MM.1S (cell line): ENCODE results near the gene HPCAL1.

Experiments used
- DNase-seq: peaks from one replicate; pipeline ENCODE4 v3.0.0-alpha.2; 2015
- H2AFZ ChIP-seq: fragments of 300-600 bp; sonication (generic); 2 replicates; pipeline ENCODE4 v1.6.0; 2016; ENCODE audit warnings: antibody characterized with exemption, low read length
- H3F3A ChIP-seq: fragments of 300-600 bp; sonication (generic); 2 replicates; pipeline ENCODE4 v1.6.1; 2016; ENCODE audit warnings: mild to moderate bottlenecking, antibody characterized with exemption, low read length, moderate library complexity, mixed read lengths; ENCODE audit not compliant: insufficient read depth
- H3K27ac ChIP-seq: fragments of 300-600 bp; sonication (generic); 2 replicates; pipeline ENCODE4 v1.5.1; 2016; ENCODE audit warnings: mild to moderate bottlenecking, low read length
- H3K27me3 ChIP-seq: fragments of 300-600 bp; sonication (generic); replicated peaks from 2 replicates; pipeline ENCODE4 v1.6.0; 2016; ENCODE audit warnings: low read length; ENCODE audit not compliant: insufficient read depth
- H3K36me3 ChIP-seq: fragments of 300-600 bp; sonication (generic); replicated peaks from 2 replicates; pipeline ENCODE4 v1.6.1; 2016; ENCODE audit warnings: mild to moderate bottlenecking, low read length, mixed read lengths; ENCODE audit not compliant: insufficient read depth
- H3K4me1 ChIP-seq: fragments of 300-600 bp; sonication (generic); 2 replicates; pipeline ENCODE4 v1.6.1; 2016; ENCODE audit warnings: low read length, mixed read lengths
- H3K4me2 ChIP-seq: fragments of 300-600 bp; sonication (generic); 2 replicates; pipeline ENCODE4 v1.6.0; 2016; ENCODE audit warnings: low read depth, low read length
- H3K4me3 ChIP-seq: fragments of 300-600 bp; sonication (generic); 2 replicates; pipeline ENCODE4 v1.5.1; 2016; ENCODE audit warnings: low read length, mixed read lengths
- H3K79me2 ChIP-seq: fragments of 300-600 bp; sonication (generic); 2 replicates; pipeline ENCODE4 v1.6.1; 2016; ENCODE audit warnings: mixed run types, low read length, mixed read lengths
- H3K9ac ChIP-seq: fragments of 300-600 bp; sonication (generic); 2 replicates; pipeline ENCODE4 v1.6.1; 2016; ENCODE audit warnings: low read length, mixed read lengths
- H3K9me2 ChIP-seq: fragments of 300-600 bp; sonication (generic); replicated peaks from 2 replicates; pipeline ENCODE4 v1.6.1; 2016; ENCODE audit warnings: mild to moderate bottlenecking, low read length, mixed read lengths; ENCODE audit not compliant: insufficient read depth
- H3K9me3 ChIP-seq: fragments of 300-600 bp; sonication (generic); replicated peaks from 2 replicates; pipeline ENCODE4 v1.6.1; 2016; ENCODE audit warnings: mild to moderate bottlenecking, low read length, mixed read lengths; ENCODE audit not compliant: insufficient read depth
- H4K20me1 ChIP-seq: fragments of 300-600 bp; sonication (generic); 2 replicates; pipeline ENCODE4 v1.6.1; 2016; ENCODE audit warnings: mild to moderate bottlenecking, low read length, moderate library complexity, mixed read lengths; ENCODE audit not compliant: insufficient read depth
- EZH2 ChIP-seq: fragments of 300-600 bp; sonication (generic); optimal IDR thresholded peaks from 2 replicates; pipeline ENCODE3; 2017; ENCODE audit warnings: low read depth, mild to moderate bottlenecking, antibody characterized with exemption, low read length, mixed read lengths
- EZH2phosphoT487 ChIP-seq: fragments of 300-600 bp; sonication (generic); IDR thresholded peaks from 2 replicates; pipeline ENCODE4 v1.6.1; 2018; ENCODE audit warnings: antibody characterized with exemption, low read length
- TF ChIP-seq, protein P1 (sequence below): fragments of 300-600 bp; sonication (generic); IDR thresholded peaks from 2 replicates; pipeline ENCODE4 v1.5.1; 2016; ENCODE audit warnings: antibody characterized with exemption, low read length, mixed read lengths

Gene HPCAL1

GRCh38 chr2:10399358-10399757 is 96.7 kb downstream of the HPCAL1 start:
- H3K4me2 ChIP-seq, result no peak overlapping the region

DNA sequence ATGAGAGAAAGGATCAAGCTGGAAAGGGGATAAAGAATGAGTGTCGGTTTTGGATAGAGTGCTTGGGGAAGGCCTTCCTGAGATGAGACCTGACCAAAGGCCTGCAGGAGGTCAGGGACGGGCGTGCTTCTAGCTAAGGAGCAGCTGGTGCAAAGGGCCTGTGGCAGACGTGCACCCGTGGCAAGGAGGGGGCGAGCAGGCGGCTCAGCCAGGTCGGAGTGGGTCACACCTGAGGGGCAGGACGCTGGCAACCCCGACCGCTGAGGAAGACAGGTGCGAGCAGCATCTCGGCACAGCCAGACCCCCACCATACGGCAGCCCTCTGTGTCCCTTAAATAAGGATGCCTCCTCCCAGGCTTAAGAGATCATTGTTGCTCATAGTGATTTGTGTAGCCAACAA is 97.3 kb downstream of the HPCAL1 start:
- no peaks in the 10 kb centered on the region for H3K27me3 ChIP-seq
- no peaks in the 10 kb centered on the region for H3K9me2 ChIP-seq
- no peaks in the 10 kb centered on the region for H3K36me3 ChIP-seq
- H3K27ac ChIP-seq, result no peak overlapping the region
- H3K79me2 ChIP-seq, result peaks cover 64% of the 10 kb centered on the region
- no peaks in the 10 kb centered on the region for H3K9me3 ChIP-seq
- DNase-seq, result no peak
- no peaks in the 10 kb centered on the region for H3F3A ChIP-seq
- H3K9ac ChIP-seq, result no peak overlapping the region
- no peaks in the 10 kb centered on the region for H4K20me1 ChIP-seq
- H3K4me2 ChIP-seq, result peak overlapping the region; percentile 29
- H3K4me1 ChIP-seq, result peaks cover 28% of the 10 kb centered on the region
- no peak overlapping the region for H2AFZ ChIP-seq
- TF ChIP-seq EZH2phosphoT487 (no peak), EZH2 (no peak)
- TF ChIP-seq, protein P1, sequence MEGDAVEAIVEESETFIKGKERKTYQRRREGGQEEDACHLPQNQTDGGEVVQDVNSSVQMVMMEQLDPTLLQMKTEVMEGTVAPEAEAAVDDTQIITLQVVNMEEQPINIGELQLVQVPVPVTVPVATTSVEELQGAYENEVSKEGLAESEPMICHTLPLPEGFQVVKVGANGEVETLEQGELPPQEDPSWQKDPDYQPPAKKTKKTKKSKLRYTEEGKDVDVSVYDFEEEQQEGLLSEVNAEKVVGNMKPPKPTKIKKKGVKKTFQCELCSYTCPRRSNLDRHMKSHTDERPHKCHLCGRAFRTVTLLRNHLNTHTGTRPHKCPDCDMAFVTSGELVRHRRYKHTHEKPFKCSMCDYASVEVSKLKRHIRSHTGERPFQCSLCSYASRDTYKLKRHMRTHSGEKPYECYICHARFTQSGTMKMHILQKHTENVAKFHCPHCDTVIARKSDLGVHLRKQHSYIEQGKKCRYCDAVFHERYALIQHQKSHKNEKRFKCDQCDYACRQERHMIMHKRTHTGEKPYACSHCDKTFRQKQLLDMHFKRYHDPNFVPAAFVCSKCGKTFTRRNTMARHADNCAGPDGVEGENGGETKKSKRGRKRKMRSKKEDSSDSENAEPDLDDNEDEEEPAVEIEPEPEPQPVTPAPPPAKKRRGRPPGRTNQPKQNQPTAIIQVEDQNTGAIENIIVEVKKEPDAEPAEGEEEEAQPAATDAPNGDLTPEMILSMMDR, result no peak
- no peak overlapping the region for H3K4me3 ChIP-seq

More at GRCh38 chr2:10399358-10399757, 96.7 kb downstream of the HPCAL1 start:
- TF ChIP-seq EZH2 (no peak), EZH2phosphoT487 (no peak)
- TF ChIP-seq, protein P1, result no peak
- Histone ChIP-seq H3K9me3 (no peaks in the 10 kb centered on the region), H3K27me3 (no peaks in the 10 kb centered on the region), H2AFZ (no peak overlapping the region), H3K4me1 (peaks cover 28% of the 10 kb centered on the region), H3K4me3 (no peak overlapping the region), H3K79me2 (peaks cover 62% of the 10 kb centered on the region), H3K27ac (no peak overlapping the region), H3K9me2 (no peaks in the 10 kb centered on the region), H3K36me3 (no peaks in the 10 kb centered on the region), H4K20me1 (no peaks in the 10 kb centered on the region), H3F3A (no peaks in the 10 kb centered on the region), H3K9ac (no peak overlapping the region)
- DNase-seq, result no peak

DNA sequence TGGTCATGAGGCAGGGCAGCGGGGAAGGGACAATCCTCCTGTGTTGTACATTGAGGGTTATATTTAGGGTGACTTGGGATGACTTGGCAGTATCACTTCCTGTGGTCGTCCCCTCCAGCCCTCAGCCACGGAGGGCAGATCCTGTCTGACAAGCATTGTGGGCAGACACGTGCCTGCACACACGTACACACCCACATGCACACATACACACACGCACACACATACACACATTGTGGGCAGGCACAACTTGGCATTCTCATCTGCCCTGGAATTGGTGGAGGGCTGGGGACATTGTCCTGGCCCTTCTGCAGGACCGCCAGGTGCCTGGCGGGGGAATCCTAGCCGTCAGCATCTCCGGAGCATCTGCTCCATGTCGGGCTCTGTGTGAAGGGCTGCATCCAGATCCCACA is 97.9 kb downstream of the HPCAL1 start:
- Histone ChIP-seq H3K9ac (no peak overlapping the region), H3K4me1 (peaks cover 26% of the 10 kb centered on the region), H3K4me3 (no peak overlapping the region), H3K9me3 (no peaks in the 10 kb centered on the region), H3K27me3 (no peaks in the 10 kb centered on the region), H4K20me1 (no peaks in the 10 kb centered on the region), H3K27ac (no peak overlapping the region), H2AFZ (no peak overlapping the region), H3K36me3 (no peaks in the 10 kb centered on the region), H3F3A (no peaks in the 10 kb centered on the region), H3K79me2 (peaks cover 62% of the 10 kb centered on the region), H3K9me2 (no peaks in the 10 kb centered on the region), H3K4me2 (peak overlapping the region; percentile 29; the same call in 1 of the 2 replicates)
- no peak for DNase-seq
- TF ChIP-seq EZH2phosphoT487 (no peak), EZH2 (no peak)
- TF ChIP-seq, protein P1, result no peak
